HG03565 (cell line): ENCODE data around the gene LSM7.

Source experiments
- ATAC-seq: cut with Tn5 transposase; IDR thresholded peaks from one replicate; pipeline ENCODE4 v1.9.1; 2021; ENCODE audit warnings: mild to moderate bottlenecking, moderate library complexity; ENCODE audit not compliant: unreplicated experiment

Gene LSM7

GRCh38 chr19:2325281-2326046 is 2.9 kb downstream of the LSM7 start:
- no peak for ATAC-seq

GRCh38 chr19:2324220-2324948 is 4.0 kb downstream of the LSM7 start:
- ATAC-seq: no peak

- no peak for ATAC-seq
Observed at GRCh38 chr19:2323707-2324106, 4.7 kb downstream of the LSM7 start.

- ATAC-seq: no peak
Observed at GRCh38 chr19:2321565-2322283, 6.7 kb downstream of the LSM7 start.

- ATAC-seq: no peak
Observed at GRCh38 chr19:2320939-2321338, 7.4 kb downstream of the LSM7 start.

- no peak for ATAC-seq
Observed at GRCh38 chr19:2320049-2320448, 8.3 kb downstream of the LSM7 start.

GRCh38 chr19:2319551-2319950 is 8.8 kb downstream of the LSM7 start:
- no peak for ATAC-seq

GRCh38 chr19:2318923-2319322 is 9.5 kb downstream of the LSM7 start:
- no peak for ATAC-seq

GRCh38 chr19:2317756-2318155 is 10.6 kb downstream of the LSM7 start:
- no peak for ATAC-seq

GRCh38 chr19:2317300-2317699 is 11.1 kb downstream of the LSM7 start:
- ATAC-seq: no peak

- no peak for ATAC-seq
Observed at GRCh38 chr19:2315818-2316353, 12.5 kb downstream of the LSM7 start.

GRCh38 chr19:2315121-2315817 is 13.1 kb downstream of the LSM7 start:
- no peak for ATAC-seq

GRCh38 chr19:2312820-2313501 is 15.4 kb downstream of the LSM7 start:
- ATAC-seq: no peak

- no peak for ATAC-seq
Observed at GRCh38 chr19:2311093-2311492, 17.3 kb downstream of the LSM7 start.

- no peak for ATAC-seq
Observed at GRCh38 chr19:2309734-2310362, 18.5 kb downstream of the LSM7 start.

GRCh38 chr19:2308114-2308556 is 20.3 kb downstream of the LSM7 start, which contains the start of gene LINGO3:
Gene LINGO3 (minus strand): TSS chr19:2308154. CDS start chr19:2291776, 16,378 bp downstream.
- no peak for ATAC-seq

GRCh38 chr19:2307518-2308012 is 20.8 kb downstream of the LSM7 start:
- no peak for ATAC-seq

- no peak for ATAC-seq
Observed at GRCh38 chr19:2306971-2307370, 21.4 kb downstream of the LSM7 start.

GRCh38 chr19:2306281-2306806 is 22.0 kb downstream of the LSM7 start:
- ATAC-seq: no peak
